ENCODE results near the gene ITM2C.

Gene ITM2C

DNA sequence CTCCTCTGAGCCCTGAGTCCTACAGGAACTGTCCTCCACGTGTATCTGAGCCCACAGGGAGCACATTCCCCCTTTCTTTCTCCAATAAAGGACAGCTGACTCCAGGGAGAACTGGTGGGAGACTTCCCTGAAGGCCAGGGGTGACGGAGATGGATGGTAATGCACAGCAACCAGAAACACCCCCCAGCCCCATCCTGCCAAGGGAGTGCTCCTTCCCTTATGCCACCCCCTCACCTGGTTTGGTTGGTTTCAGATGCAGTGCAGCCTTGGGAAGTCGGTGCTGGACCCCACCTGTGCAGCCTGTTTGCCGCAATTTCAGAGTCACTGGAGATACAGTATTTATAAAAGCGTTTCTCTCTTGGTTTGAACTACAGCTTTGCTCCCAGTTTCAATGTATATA lies 36.3 kb downstream of the ITM2C start:
- no peak for DNase-seq (ENCODE audit: low read depth)
- no peak for TF ChIP-seq CTCF (conservative IDR thresholded peaks at IDR 0.05; ENCODE audit: control insufficient read depth, insufficient read depth, low read depth, low read length)

DNA sequence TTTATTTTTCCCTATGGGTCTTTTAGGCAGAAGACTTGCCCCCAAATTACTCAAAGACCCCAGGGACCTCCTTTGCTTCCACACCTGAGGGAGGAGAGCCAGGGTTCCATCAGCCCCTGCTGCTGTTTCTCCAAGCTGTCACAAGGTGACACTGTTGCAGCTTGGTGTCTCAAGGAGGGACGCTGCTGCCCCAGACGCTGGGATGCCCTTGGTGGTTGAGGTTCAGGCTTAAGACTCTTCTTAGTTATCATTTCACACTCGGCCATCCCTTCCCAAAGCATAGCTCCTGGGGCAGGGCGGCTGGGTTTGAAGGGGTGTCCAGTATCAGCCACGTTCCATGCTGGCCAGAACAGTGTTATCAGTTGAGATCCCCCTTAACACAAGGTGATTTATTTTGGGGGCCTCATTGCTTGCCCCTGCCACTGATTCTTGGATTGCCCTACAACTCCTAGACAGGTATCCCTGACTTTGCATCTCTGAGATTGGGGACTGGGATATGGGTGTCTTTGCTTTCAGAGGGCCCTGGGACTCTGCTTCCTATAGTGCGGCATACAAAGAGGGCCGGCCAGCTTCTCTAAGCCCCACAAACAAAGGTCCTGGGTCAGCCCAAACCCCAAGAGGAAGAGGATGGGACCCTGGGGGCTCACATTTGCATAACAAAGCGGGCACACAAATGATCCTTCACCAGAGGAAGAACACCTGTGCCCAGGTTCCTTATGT lies 37.6 kb downstream of the ITM2C start:
- peak; percentile 97 for TF ChIP-seq CTCF (conservative IDR thresholded peaks at IDR 0.05; ENCODE audit: control insufficient read depth, insufficient read depth, low read depth, low read length)
- peak; percentile 81 for DNase-seq (ENCODE audit: low read depth)
- H3K4me3 ChIP-seq (ENCODE audit: control insufficient read depth, low read depth, low read length) = no peak overlapping the region

More for the DNA sequence above, 36.3 kb downstream of the ITM2C start:
- no peak overlapping the region for H3K4me3 ChIP-seq (ENCODE audit: control insufficient read depth, low read depth, low read length)

DNA sequence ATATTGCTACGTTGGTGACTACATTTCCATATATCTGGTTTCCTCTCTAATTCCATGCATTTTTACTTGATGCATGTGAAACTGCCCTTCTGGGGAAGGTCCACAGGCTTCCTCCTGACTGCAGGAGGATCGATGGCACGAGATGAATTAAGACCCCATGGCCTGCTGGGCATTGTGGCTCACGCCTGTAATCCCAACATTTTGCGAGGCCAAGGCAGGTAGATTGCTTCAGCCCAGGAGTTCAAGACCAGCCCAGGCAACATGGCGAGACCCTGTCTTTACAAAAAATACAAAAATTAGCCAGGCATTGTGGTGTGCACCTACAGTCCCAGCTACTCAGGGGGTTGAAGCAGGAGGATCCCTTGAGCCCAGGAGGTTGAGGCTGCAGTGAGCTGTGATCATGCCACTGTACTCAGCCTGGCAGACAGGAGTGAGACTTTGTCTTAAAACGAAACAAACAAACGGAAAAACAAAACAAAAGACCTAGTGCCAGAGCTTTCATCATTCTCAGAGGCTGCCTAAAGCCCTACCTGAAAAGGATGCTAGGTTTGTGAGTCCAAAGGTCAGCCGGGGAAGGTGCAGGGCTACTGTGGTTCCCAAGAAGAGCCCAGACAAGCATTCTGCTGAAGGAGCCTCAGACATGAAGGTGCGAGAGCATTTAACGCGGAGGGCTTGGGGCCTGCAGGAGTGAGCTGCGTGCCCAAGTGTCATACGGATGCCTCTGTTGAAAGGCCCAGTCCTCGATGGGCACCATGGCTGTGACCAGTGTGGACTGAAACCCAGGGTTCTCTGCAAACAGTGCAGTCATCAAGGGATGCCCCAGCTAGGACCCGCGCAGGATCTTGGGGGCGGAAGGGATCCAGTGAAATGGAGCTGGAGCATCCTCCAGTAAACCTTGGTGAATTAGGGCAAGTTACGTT lies 38.7 kb downstream of the ITM2C start:
- DNase-seq (ENCODE audit: low read depth) = no peak
- H3K4me3 ChIP-seq (ENCODE audit: control insufficient read depth, low read depth, low read length) = no peak overlapping the region
- no peak for TF ChIP-seq CTCF (conservative IDR thresholded peaks at IDR 0.05; ENCODE audit: control insufficient read depth, insufficient read depth, low read depth, low read length)

GRCh38 chr2:230904856-230905447 lies 40.2 kb downstream of the ITM2C start:
- H3K4me3 ChIP-seq (ENCODE audit: control insufficient read depth, low read depth, low read length) = no peak overlapping the region
- DNase-seq (ENCODE audit: low read depth) = no peak
- TF ChIP-seq CTCF (conservative IDR thresholded peaks at IDR 0.05; ENCODE audit: control insufficient read depth, insufficient read depth, low read depth, low read length) = no peak

DNA sequence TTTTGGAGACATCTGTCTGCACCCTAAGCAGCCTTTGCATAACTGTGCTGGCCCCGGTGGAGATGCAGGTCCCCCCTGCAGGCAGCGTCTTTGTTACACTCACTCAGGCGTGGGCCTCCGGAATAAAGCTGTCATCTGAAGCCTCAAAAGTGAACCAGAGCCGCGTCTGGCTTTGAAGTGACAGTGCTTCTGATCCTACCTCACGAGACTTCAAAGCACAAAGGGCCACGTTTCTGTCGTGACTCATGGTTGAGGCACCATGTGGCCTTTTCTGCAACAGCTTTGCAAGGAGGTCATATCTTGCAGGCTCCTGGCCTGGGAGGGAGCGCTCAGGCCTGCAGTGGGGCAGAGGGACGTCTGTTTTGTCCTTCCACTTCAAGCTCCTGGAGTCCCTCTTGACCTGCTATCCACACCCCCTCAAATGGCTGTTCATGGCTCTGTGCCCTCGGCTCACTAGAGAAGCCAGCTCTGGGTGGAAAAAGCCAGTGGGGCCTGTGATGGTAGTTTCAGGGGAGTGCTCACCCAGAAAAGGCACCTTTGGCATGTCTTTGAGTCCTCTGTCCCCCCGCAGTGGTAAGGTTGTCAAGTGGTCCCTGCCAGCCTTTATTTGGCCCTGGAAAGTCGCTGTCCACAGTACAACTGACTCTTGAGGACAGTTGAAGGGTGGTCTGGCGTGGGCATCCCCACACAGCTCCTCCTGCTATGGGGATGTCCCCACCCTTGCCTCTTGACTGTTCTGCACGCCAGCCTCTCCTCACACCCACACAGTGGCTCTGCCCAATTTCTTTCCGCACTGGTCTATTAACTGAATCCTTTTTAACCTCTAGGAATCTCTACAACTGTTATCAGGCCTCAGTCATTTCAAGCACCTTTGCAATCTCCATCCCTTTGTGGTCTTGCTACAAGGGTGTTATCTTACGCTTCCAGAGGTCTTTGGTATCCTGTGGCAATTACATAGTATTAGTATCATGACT lies 41.0 kb downstream of the ITM2C start:
- no peak for TF ChIP-seq CTCF (conservative IDR thresholded peaks at IDR 0.05; ENCODE audit: control insufficient read depth, insufficient read depth, low read depth, low read length)
- no peak overlapping the region for H3K4me3 ChIP-seq (ENCODE audit: control insufficient read depth, low read depth, low read length)
- peak; percentile 15 for DNase-seq (ENCODE audit: low read depth)

Data from fibroblast of mammary gland (primary cell).